HEK293T (cell line): ENCODE results near the gene CUL2.

ENCODE experiments used
- CTCF ChIA-PET: fragments of 350-600 bp; formaldehyde crosslinking; extraction: SDS; loops from one replicate; lab custom pipeline; 2021; ENCODE audit warnings: antibody characterized with exemption, inconsistent platforms; lab: Yijun Ruan, JAX
- POLR2A ChIA-PET: fragments of 350-600 bp; formaldehyde crosslinking; extraction: SDS; loops from one replicate; lab custom pipeline; 2020; ENCODE audit warnings: antibody characterized with exemption, inconsistent platforms; lab: Yijun Ruan, JAX
- DNase-seq: peaks from one replicate; pipeline ENCODE4 v3.0.0; 2012; ENCODE audit warnings: mixed read lengths; ENCODE audit errors: extremely low spot score
- ARNT ChIP-seq: fragments of 450-650 bp; IDR thresholded peaks from 2 replicates; pipeline ENCODE4 v1.6.1; 2017; ENCODE audit warnings: mild to moderate bottlenecking
- BHLHE40 ChIP-seq: fragments of 450-650 bp; IDR thresholded peaks from 2 replicates; pipeline ENCODE4 v1.6.1; 2016; ENCODE audit warnings: mild to moderate bottlenecking, moderate library complexity, borderline replicate concordance
- CTBP1 ChIP-seq: fragments of 450-650 bp; IDR thresholded peaks from 2 replicates; pipeline ENCODE4 v1.6.1; 2016; ENCODE audit warnings: borderline replicate concordance
- ELF4 ChIP-seq: fragments of 450-650 bp; IDR thresholded peaks from 2 replicates; pipeline ENCODE4 v1.6.1; 2017; ENCODE audit warnings: antibody characterized with exemption
- FOXA1 ChIP-seq: fragments of 450-650 bp; IDR thresholded peaks from 2 replicates; pipeline ENCODE4 v1.6.1; 2016; ENCODE audit warnings: mild to moderate bottlenecking
- FOXK2 ChIP-seq: fragments of 450-650 bp; IDR thresholded peaks from 2 replicates; pipeline ENCODE4 v1.6.1; 2016; ENCODE audit warnings: mild to moderate bottlenecking
- FOXM1 ChIP-seq: fragments of 450-650 bp; IDR thresholded peaks from 2 replicates; pipeline ENCODE4 v1.6.1; 2017; ENCODE audit warnings: mild to moderate bottlenecking, borderline replicate concordance
- HDGF ChIP-seq: fragments of 450-650 bp; IDR thresholded peaks from 2 replicates; pipeline ENCODE4 v1.6.1; 2017; ENCODE audit warnings: antibody characterized with exemption, borderline replicate concordance
- L3MBTL2 ChIP-seq: fragments of 450-650 bp; conservative IDR thresholded peaks from 2 replicates; pipeline ENCODE4 v1.6.1; 2016; ENCODE audit warnings: mild to moderate bottlenecking
- LEF1 ChIP-seq: fragments of 450-650 bp; IDR thresholded peaks from 2 replicates; pipeline ENCODE4 v1.6.1; 2017; ENCODE audit warnings: mild to moderate bottlenecking, borderline replicate concordance
- NFRKB ChIP-seq: fragments of 450-650 bp; IDR thresholded peaks from 2 replicates; pipeline ENCODE4 v1.6.1; 2016; ENCODE audit warnings: mild to moderate bottlenecking, moderate library complexity
- PKNOX1 ChIP-seq: fragments of 450-650 bp; IDR thresholded peaks from 2 replicates; pipeline ENCODE4 v1.6.1; 2016
- SP1 ChIP-seq: fragments of 450-650 bp; IDR thresholded peaks from 2 replicates; pipeline ENCODE4 v1.6.1; 2017
- SUZ12 ChIP-seq: fragments of 450-650 bp; IDR thresholded peaks from 2 replicates; pipeline ENCODE4 v1.6.1; 2016; ENCODE audit warnings: mild to moderate bottlenecking
- TARDBP ChIP-seq: fragments of 450-650 bp; IDR thresholded peaks from 2 replicates; pipeline ENCODE4 v1.6.1; 2016
- ZNF384 ChIP-seq: fragments of 450-650 bp; IDR thresholded peaks from 2 replicates; pipeline ENCODE4 v1.6.1; 2016

The CUL2 gene

GRCh38 chr10:35019041-35020024 lies 70.8 kb downstream of the CUL2 start:
- no peak for DNase-seq
- POLR2A ChIA-PET: no interaction called here
- TF ChIP-seq SUZ12 (no peak), TARDBP (no peak), SP1 (no peak), LEF1 (no peak)
- CTCF ChIA-PET: no interaction called here

GRCh38 chr10:35017608-35018007 lies 72.5 kb downstream of the CUL2 start:
- CTCF ChIA-PET: interaction anchor here (0.6 to 0.9 kb wide), 2 partner anchors 24 to 352 kb away, joined by 3 to 4 read pairs; no protein-coding TSS in a partner anchor
- POLR2A ChIA-PET: no interaction called here
- no peak for TF ChIP-seq FOXA1
- no peak for TF ChIP-seq FOXM1
- no peak for TF ChIP-seq BHLHE40
- TF ChIP-seq SUZ12: no peak
- TF ChIP-seq HDGF: no peak
- TF ChIP-seq ARNT: no peak
- TF ChIP-seq LEF1: no peak
- no peak for TF ChIP-seq SP1
- no peak for TF ChIP-seq TARDBP
- no peak for TF ChIP-seq NFRKB
- TF ChIP-seq PKNOX1: no peak
- TF ChIP-seq L3MBTL2: no peak
- no peak for TF ChIP-seq ELF4
- DNase-seq: no peak

- POLR2A ChIA-PET: no interaction called here
- CTCF ChIA-PET: no interaction called here
- TF ChIP-seq ARNT: no peak
- TF ChIP-seq ZNF384: no peak
- TF ChIP-seq ELF4: no peak
- no peak for TF ChIP-seq NFRKB
- no peak for TF ChIP-seq L3MBTL2
- TF ChIP-seq HDGF: no peak
- TF ChIP-seq SUZ12: no peak
- TF ChIP-seq TARDBP: no peak
- no peak for TF ChIP-seq FOXM1
- no peak for TF ChIP-seq BHLHE40
- no peak for TF ChIP-seq LEF1
- TF ChIP-seq FOXK2: no peak
- no peak for DNase-seq
Measured at GRCh38 chr10:35015843-35016408, 74.2 kb downstream of the CUL2 start.

GRCh38 chr10:35012781-35013180 lies 77.4 kb downstream of the CUL2 start:
- TF ChIP-seq SP1: no peak
- no peak for TF ChIP-seq SUZ12
- no peak for TF ChIP-seq FOXA1
- no peak for TF ChIP-seq LEF1
- TF ChIP-seq FOXK2: no peak
- no peak for TF ChIP-seq ZNF384
- TF ChIP-seq HDGF: no peak
- no peak for TF ChIP-seq PKNOX1
- no peak for TF ChIP-seq CTBP1
- TF ChIP-seq NFRKB: no peak
- no peak for TF ChIP-seq TARDBP
- no peak for TF ChIP-seq L3MBTL2
- no peak for TF ChIP-seq FOXM1
- TF ChIP-seq ELF4: no peak
- POLR2A ChIA-PET: no interaction called here
- DNase-seq: no peak
- CTCF ChIA-PET: no interaction called here

- TF ChIP-seq FOXA1 (no peak), FOXK2 (no peak), LEF1 (no peak), HDGF (no peak), ZNF384 (no peak), NFRKB (no peak), SUZ12 (no peak), ELF4 (no peak), BHLHE40 (no peak), SP1 (no peak), L3MBTL2 (no peak), FOXM1 (no peak), CTBP1 (no peak), ARNT (no peak), TARDBP (no peak), PKNOX1 (no peak)
- DNase-seq: no peak
- CTCF ChIA-PET: no interaction called here
- POLR2A ChIA-PET: no interaction called here
Measured at GRCh38 chr10:35011771-35012191, 78.4 kb downstream of the CUL2 start.
